G401 (cell line): ENCODE results near the gene USP46. TPM values are rescaled to one million over a fixed set of nuclear protein-coding genes. Genes with fewer than 3 reads are reported as not detected.

Experiments used
- DNase-seq: peaks from one replicate; pipeline ENCODE4 v3.0.0-alpha.2; 2015; ENCODE audit warnings: low spot score
- in situ Hi-C: cut with HindIII; loops from 2 replicates; pipeline ENCODE4 v1.10.0; 2016; ENCODE audit warnings: low sequenced_read_pairs, mixed read lengths
- total RNA-seq: library from RNA; depleted of rRNA; stranded (reverse); fragments of >200 nt; shearing (Covaris generic); gene quantifications from 2 replicates; pipeline ENCODE4 v1.2.3, GENCODE V29; 2014

USP46 gene
- total RNA-seq, 1 experiment from 2014 or later, result 13.0 TPM

GRCh38 chr4:52658641-52659000, 480 bp downstream of the USP46 start:
- DNase-seq, result no peak
- in situ Hi-C loops, result no loop called here

GRCh38 chr4:52657618-52658501, 1.2 kb downstream of the USP46 start:
- peak; percentile 73 for DNase-seq
- in situ Hi-C loops, result no loop called here

GRCh38 chr4:52657292-52657617, 1.8 kb downstream of the USP46 start:
- in situ Hi-C loops, result no loop called here
- DNase-seq, result no peak

- DNase-seq, result no peak
- in situ Hi-C loops, result no loop called here
These were observed 3.6 kb downstream of the USP46 start for GRCh38 chr4:52655506-52655905.

- in situ Hi-C loops, result no loop called here
- DNase-seq, result no peak
These were observed 7.0 kb downstream of the USP46 start for GRCh38 chr4:52651996-52652672.

- DNase-seq, result no peak
- in situ Hi-C loops, result no loop called here
These were observed 10.3 kb downstream of the USP46 start for GRCh38 chr4:52648836-52649235.

- peak; percentile 76 for DNase-seq
- in situ Hi-C loops, result no loop called here
These were observed 12.4 kb downstream of the USP46 start for GRCh38 chr4:52646741-52647140.

GRCh38 chr4:52646096-52646495, 13.0 kb downstream of the USP46 start:
- in situ Hi-C loops, result no loop called here
- DNase-seq, result peak; percentile 53

GRCh38 chr4:52645300-52645699, 13.8 kb downstream of the USP46 start:
- DNase-seq, result no peak
- in situ Hi-C loops, result no loop called here

GRCh38 chr4:52643785-52644244, 15.3 kb downstream of the USP46 start:
- in situ Hi-C loops, result no loop called here
- DNase-seq, result peak; percentile 90

- in situ Hi-C loops, result no loop called here
- DNase-seq, result no peak
These were observed 15.9 kb downstream of the USP46 start for GRCh38 chr4:52643190-52643589.

GRCh38 chr4:52641854-52642563, 17.1 kb downstream of the USP46 start:
- in situ Hi-C loops, result no loop called here
- DNase-seq, result no peak

GRCh38 chr4:52640808-52641565, 18.1 kb downstream of the USP46 start:
- in situ Hi-C loops, result no loop called here
- no peak for DNase-seq

- no peak for DNase-seq
These were observed 20.4 kb downstream of the USP46 start for GRCh38 chr4:52638717-52639116.

GRCh38 chr4:52637116-52637515, 22.0 kb downstream of the USP46 start:
- no peak for DNase-seq

More at GRCh38 chr4:52638717-52639116, 20.4 kb downstream of the USP46 start:
- in situ Hi-C loops, result no loop called here

GRCh38 chr4:52635560-52635959, 23.5 kb downstream of the USP46 start:
- DNase-seq, result no peak

More at GRCh38 chr4:52637116-52637515, 22.0 kb downstream of the USP46 start:
- in situ Hi-C loops, result no loop called here

GRCh38 chr4:52635130-52635529, 24.0 kb downstream of the USP46 start:
- DNase-seq, result no peak
- in situ Hi-C loops, result no loop called here

More at GRCh38 chr4:52635560-52635959, 23.5 kb downstream of the USP46 start:
- in situ Hi-C loops, result no loop called here

- in situ Hi-C loops, result no loop called here
- DNase-seq, result no peak
These were observed 25.3 kb downstream of the USP46 start for GRCh38 chr4:52633846-52634245.

- no peak for DNase-seq
- in situ Hi-C loops, result no loop called here
These were observed 30.1 kb downstream of the USP46 start for GRCh38 chr4:52628974-52629373.
